ENCODE measurements around the gene KRT80.
A peak's percentile ranks its signal among the peaks of the same experiment; 100 is the strongest.

KRT80 gene

GRCh38 chr12:52205612-52206303 lies 13.9 kb upstream of the KRT80 start:
- H3K4me3 ChIP-seq (replicated peaks; ENCODE audit: low read depth, low read length): no peak overlapping the region
- DNase-seq (ENCODE audit: low read depth): no peak
- TF ChIP-seq CTCF (IDR thresholded peaks at IDR 0.05; ENCODE audit: low read length, missing control alignments): no peak

GRCh38 chr12:52204931-52205505 lies 13.2 kb upstream of the KRT80 start:
- no peak for TF ChIP-seq CTCF (IDR thresholded peaks at IDR 0.05; ENCODE audit: low read length, missing control alignments)
- no peak for DNase-seq (ENCODE audit: low read depth)
- H3K4me3 ChIP-seq (replicated peaks; ENCODE audit: low read depth, low read length): no peak overlapping the region

- TF ChIP-seq CTCF (IDR thresholded peaks at IDR 0.05; ENCODE audit: low read length, missing control alignments): no peak
- no peak overlapping the region for H3K4me3 ChIP-seq (replicated peaks; ENCODE audit: low read depth, low read length)
- no peak for DNase-seq (ENCODE audit: low read depth)
Observed at GRCh38 chr12:52204095-52204930, 12.5 kb upstream of the KRT80 start.

- DNase-seq (ENCODE audit: low read depth): peak; percentile 79
Observed at GRCh38 chr12:52203079-52203921, 11.5 kb upstream of the KRT80 start.

GRCh38 chr12:52202361-52203078 lies 10.7 kb upstream of the KRT80 start:
- no peak for TF ChIP-seq CTCF (IDR thresholded peaks at IDR 0.05; ENCODE audit: low read length, missing control alignments)
- peak overlapping the region; percentile 10 for H3K4me3 ChIP-seq (replicated peaks; ENCODE audit: low read depth, low read length)
- peak; percentile 64 for DNase-seq (ENCODE audit: low read depth)

More at GRCh38 chr12:52203079-52203921, 11.5 kb upstream of the KRT80 start:
- no peak for TF ChIP-seq CTCF (IDR thresholded peaks at IDR 0.05; ENCODE audit: low read length, missing control alignments)
- H3K4me3 ChIP-seq (replicated peaks; ENCODE audit: low read depth, low read length): peak overlapping the region; percentile 10

GRCh38 chr12:52201451-52201839 lies 9.6 kb upstream of the KRT80 start:
- no peak overlapping the region for H3K4me3 ChIP-seq (replicated peaks; ENCODE audit: low read depth, low read length)
- no peak for DNase-seq (ENCODE audit: low read depth)
- TF ChIP-seq CTCF (IDR thresholded peaks at IDR 0.05; ENCODE audit: low read length, missing control alignments): no peak
